Effector memory CD4-positive, alpha-beta T cell (primary cell): ENCODE measurements around the gene ALLC.

Source experiments
- DNase-seq, 3 donors: peaks; one replicate each; pipeline ENCODE4 v3.0.0-alpha.2; 2020
- H3K27ac ChIP-seq: 2 replicates; pipeline ENCODE4 v1.7.0; 2013; ENCODE audit warnings: mild to moderate bottlenecking, low read length, moderate library complexity; ENCODE audit not compliant: insufficient read depth, poor library complexity, severe bottlenecking
- H3K27me3 ChIP-seq: replicated peaks from 2 replicates; pipeline ENCODE4 v1.7.0; 2013; ENCODE audit warnings: mild to moderate bottlenecking, low read length; ENCODE audit not compliant: insufficient read depth, control insufficient read depth, poor library complexity, severe bottlenecking
- H3K36me3 ChIP-seq: 2 replicates; pipeline ENCODE4 v1.7.0; 2013; ENCODE audit warnings: mild to moderate bottlenecking, low read length, moderate library complexity; ENCODE audit not compliant: control insufficient read depth, insufficient read depth
- H3K4me1 ChIP-seq: 2 replicates; pipeline ENCODE4 v1.7.0; 2013; ENCODE audit warnings: low read length, mild to moderate bottlenecking; ENCODE audit not compliant: control insufficient read depth, insufficient read depth, poor library complexity, severe bottlenecking
- H3K4me3 ChIP-seq: 2 replicates; pipeline ENCODE4 v1.7.0; 2013; ENCODE audit warnings: low read length, low read depth, mild to moderate bottlenecking; ENCODE audit not compliant: insufficient read depth, poor library complexity, severe bottlenecking
- H3K9me3 ChIP-seq: 2 replicates; pipeline ENCODE4 v1.7.0; 2013; ENCODE audit warnings: mild to moderate bottlenecking, low read length, moderate library complexity; ENCODE audit not compliant: control insufficient read depth

ALLC gene

DNA sequence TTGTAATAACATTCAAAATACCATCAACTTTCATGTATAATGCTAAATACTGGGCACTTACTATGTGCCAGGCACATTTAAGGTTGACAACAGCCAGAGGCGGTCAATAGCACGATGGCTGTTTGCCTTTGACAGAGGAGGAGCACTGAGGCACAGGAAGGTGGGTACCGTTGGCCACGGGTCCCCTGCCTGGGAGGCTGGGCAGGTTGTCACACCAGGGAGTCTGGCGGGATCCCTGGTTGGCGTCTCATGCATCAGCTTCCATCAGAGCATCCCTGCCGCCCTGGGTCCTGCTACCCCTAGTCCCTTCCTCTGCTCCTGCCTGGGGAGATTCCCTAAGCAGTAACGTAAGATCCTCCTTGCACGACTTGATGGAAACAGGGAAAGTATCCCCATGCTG, 19.4 kb downstream of the ALLC start:
- Histone ChIP-seq H3K27ac (no peak overlapping the region), H3K9me3 (no peaks in the 10 kb centered on the region), H3K27me3 (no peaks in the 10 kb centered on the region), H3K36me3 (no peaks in the 10 kb centered on the region), H3K4me3 (no peak overlapping the region), H3K4me1 (no peaks in the 10 kb centered on the region)
- no peak for DNase-seq

DNA sequence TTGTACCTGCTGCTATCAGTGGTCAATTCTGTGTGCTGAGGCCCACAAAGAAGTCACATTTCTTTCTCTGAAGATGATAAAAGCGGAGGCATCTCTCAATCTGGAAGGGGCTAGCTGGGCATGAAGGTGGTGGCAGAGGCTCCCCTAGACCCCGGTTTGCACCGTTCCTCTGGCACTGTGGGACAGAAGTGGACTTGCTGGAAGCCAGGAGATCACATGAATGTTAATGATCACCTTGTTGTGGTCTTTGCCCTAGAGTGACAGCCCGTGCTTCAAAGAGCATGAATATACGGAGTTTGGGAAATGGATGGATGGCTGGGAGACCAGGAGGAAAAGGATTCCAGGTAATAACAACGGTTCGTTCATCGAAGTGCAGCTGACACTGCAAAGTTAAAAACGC, 20.2 kb downstream of the ALLC start:
- H3K27me3 ChIP-seq: no peaks in the 10 kb centered on the region
- H3K9me3 ChIP-seq: no peaks in the 10 kb centered on the region
- no peak overlapping the region for H3K27ac ChIP-seq
- H3K4me1 ChIP-seq: no peaks in the 10 kb centered on the region
- no peak overlapping the region for H3K4me3 ChIP-seq
- no peaks in the 10 kb centered on the region for H3K36me3 ChIP-seq
- DNase-seq: no peak

DNA sequence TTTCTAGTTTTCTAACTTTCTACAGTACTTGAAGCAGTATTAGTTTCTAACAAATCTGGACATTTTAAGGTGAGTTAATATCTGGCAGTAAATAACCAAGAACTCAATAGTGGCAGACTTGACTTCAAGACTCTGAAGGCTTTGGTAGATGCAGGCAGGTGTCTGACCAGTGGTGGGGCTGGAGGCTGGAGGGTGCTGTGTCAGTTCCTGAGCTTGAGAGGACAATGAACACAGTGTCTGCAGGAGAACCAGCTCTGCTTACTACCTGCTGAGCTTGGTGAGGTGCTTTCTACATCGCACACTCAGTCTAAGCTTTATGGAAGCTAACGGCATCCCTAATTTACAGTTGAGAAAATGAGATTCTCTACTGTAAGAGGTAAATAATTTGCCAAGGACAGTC, 21.2 kb downstream of the ALLC start:
- no peak for DNase-seq
- H3K9me3 ChIP-seq: no peaks in the 10 kb centered on the region
- H3K4me3 ChIP-seq: no peak overlapping the region
- H3K27ac ChIP-seq: no peak overlapping the region
- H3K4me1 ChIP-seq: no peaks in the 10 kb centered on the region
- H3K27me3 ChIP-seq: no peaks in the 10 kb centered on the region
- H3K36me3 ChIP-seq: no peaks in the 10 kb centered on the region

DNA sequence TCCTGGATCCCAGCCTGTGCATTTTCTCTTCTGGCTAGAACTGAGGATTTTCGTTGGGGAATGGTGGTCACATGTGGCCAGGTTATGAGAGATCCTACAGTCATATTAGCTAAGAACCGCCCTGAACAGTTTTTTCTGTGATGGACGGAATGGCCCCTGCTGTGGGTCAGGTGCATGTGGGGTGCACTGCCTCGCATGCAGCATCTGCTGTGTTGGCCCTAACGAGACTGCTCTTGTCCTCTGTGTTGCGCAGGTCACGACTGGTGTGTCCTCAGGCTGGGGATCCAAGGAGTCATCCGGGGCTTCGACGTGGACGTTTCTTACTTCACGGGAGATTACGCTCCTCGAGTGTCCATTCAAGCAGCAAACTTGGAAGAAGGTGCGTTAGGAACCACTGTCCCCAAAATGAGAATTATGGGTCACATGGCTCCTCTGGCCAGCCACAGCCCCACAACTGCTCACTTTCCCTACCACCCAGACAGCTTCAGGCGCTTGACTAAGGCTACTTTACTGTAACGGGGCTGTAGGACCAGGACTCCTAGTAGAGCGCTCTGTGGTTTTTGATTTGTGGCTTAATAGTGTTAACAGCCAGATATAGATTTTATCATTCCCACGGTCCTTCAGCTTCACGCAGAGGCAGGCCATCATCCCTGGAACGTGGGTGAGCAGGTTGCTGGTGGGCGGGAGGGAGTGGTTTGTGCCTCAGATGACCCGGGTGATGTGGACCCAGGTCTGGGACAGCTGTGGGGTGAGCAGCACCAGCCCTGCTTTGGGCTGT, 21.8 kb downstream of the ALLC start:
- no peaks in the 10 kb centered on the region for H3K36me3 ChIP-seq
- no peak overlapping the region for H3K27ac ChIP-seq
- H3K4me1 ChIP-seq: no peaks in the 10 kb centered on the region
- H3K27me3 ChIP-seq: no peaks in the 10 kb centered on the region
- no peak overlapping the region for H3K4me3 ChIP-seq
- no peak for DNase-seq
- H3K9me3 ChIP-seq: no peaks in the 10 kb centered on the region

DNA sequence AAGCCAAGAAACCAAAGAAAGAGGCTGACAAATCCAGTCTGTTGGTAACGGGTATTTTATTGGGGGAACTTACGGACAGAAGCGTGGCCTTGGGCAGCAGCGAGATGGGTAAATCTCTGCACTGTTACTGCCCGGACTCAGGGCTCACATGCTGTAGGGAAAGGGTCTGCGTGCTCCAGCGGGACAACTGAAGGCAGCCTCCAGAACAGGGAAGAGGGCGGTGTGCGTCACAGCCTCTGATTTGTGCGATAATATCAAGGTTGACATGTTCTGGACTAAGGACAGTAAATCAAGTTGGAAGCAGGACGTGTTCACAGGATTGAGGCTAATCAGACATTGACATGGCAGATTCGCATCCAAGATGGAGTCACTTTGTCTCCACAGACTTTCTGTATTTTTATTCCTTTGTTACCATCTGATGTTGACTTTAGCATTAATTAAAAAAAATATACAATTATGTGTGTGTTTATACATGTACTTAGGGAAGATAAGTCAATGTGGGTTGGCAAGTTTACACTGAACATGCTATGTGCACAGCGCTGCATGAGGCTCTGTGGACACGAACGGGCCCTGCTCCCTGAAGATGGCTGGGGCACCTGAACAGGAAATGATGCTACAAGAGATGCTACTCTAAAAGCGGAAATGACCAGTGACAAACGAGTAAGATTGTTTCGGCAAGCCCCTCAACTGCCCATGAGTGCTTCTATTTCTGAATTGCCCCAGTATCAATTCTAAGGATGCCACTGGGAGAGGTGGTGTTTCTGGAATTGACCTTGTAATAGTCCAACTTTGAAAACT, 22.7 kb downstream of the ALLC start:
- Histone ChIP-seq H3K27ac (no peak overlapping the region), H3K4me1 (no peaks in the 10 kb centered on the region), H3K36me3 (no peaks in the 10 kb centered on the region), H3K27me3 (no peaks in the 10 kb centered on the region), H3K9me3 (no peaks in the 10 kb centered on the region), H3K4me3 (no peak overlapping the region)
- no peak for DNase-seq

DNA sequence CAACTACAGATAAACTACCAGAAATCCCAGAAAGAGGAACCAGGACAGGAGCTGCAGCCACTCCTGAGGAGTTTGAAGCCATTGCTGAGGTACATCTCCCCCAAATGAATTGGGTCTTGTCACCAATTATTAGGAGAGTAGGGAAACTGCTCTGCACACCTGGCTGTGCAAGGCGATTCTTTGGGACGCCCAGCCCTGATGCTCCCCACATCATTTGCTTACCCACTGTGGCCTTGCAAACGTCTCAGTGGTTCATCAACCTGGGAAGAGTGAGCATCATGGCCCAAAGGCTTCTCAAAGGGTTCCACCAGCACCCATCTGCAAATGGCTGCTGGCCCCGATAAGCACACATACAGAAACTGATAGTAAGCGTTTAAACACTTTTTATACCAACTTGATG, 23.6 kb downstream of the ALLC start:
- DNase-seq: no peak
- Histone ChIP-seq H3K27ac (no peak overlapping the region), H3K27me3 (no peaks in the 10 kb centered on the region), H3K9me3 (no peaks in the 10 kb centered on the region), H3K4me1 (no peaks in the 10 kb centered on the region), H3K36me3 (no peaks in the 10 kb centered on the region), H3K4me3 (no peak overlapping the region)

DNA sequence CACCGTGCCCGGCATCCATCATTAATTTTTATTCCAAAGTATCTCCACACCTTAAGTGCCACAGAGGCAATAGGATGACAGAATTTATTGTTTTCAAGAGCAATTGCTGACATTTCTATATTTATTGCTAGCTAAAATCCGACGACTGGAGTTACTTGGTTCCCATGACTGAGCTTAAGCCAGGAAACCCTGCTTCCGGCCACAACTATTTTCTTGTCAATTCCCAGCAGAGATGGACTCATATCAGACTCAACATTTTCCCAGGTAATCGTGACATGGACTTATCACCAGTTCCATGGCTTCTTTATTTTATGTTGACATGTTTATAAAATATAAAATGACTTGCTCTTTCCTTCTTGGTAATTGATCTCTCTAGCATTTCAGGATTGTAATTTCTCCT, 24.8 kb downstream of the ALLC start:
- Histone ChIP-seq H3K9me3 (no peaks in the 10 kb centered on the region), H3K36me3 (no peaks in the 10 kb centered on the region), H3K27me3 (no peaks in the 10 kb centered on the region), H3K4me1 (no peaks in the 10 kb centered on the region), H3K27ac (no peak overlapping the region), H3K4me3 (no peak overlapping the region)
- DNase-seq: no peak

DNA sequence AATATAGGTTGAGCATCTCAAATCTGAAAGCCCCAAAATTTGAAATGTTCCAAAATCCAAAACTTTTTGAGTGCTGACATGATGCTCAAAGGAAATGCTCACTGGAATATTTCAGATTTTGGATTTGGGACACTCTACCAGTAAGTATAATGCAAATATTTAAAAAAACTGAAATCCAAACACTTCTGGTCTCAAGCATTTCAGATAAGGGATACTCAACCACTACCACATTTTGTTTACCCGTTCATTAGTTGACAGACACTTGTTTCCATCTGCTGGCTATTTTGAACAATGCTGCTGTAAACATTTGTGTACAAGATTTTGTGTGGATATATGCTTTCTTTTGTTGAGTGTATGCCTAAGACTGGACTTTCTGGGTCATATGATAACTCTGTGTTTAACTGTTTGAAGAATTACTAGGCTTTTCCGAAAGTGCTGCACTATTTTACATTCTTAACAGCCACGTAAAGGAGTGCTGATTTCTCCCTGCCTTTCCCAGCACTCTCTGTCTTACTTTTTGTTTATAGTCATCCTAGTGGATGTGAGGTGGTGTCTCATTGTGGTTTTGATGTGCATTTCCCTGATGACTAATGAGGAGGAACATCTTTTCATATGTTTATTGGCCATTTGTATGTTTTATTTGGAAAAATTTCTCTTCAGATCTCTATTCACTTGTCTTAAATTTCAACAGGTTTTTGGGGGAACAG, 25.9 kb downstream of the ALLC start:
- Histone ChIP-seq H3K27me3 (no peaks in the 10 kb centered on the region), H3K9me3 (no peaks in the 10 kb centered on the region), H3K36me3 (no peaks in the 10 kb centered on the region), H3K27ac (no peak overlapping the region), H3K4me1 (no peaks in the 10 kb centered on the region), H3K4me3 (no peak overlapping the region)
- DNase-seq: no peak

DNA sequence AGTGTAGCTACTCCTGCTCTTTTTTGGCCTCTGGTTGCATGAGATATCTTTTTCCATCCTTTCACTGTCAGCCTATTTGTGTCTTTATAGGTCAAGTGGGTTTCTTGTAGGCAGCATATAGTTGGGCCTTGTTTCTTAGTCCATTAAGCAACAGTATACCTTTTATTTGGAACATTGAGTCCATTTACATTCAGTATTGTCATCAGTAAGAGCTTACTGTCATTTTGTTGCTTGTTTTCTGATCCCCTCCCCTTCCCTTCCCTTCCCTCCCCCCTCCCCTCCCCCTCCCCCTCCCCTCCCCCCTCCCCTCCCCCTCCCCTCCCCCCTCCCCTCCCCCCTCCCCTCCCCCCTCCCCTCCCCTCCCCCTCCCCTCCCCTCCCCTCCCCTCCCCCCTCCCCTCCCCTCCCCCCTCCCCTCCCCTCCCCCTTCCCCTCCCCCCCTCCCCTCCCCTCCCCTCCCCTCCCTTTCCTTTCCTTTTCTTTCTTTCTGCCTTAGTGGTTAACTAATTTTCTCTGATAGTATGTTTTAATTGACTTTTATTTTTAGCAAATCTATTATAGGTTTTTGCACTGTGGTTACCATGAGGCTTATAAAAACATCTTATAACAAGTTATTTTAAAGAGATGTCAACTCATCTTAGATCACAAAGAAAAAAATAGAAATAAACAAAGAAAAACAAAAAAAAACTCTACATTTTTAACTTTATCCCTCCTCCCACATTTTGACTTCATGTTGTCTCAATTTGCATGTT, 32.2 kb downstream of the ALLC start:
- Histone ChIP-seq H3K27ac (no peak overlapping the region), H3K4me1 (no peaks in the 10 kb centered on the region), H3K36me3 (no peaks in the 10 kb centered on the region), H3K4me3 (no peak overlapping the region), H3K27me3 (no peaks in the 10 kb centered on the region), H3K9me3 (no peaks in the 10 kb centered on the region)
- no peak for DNase-seq
